Ammon's horn (tissue), 1 donor: ENCODE measurements around the gene ZNHIT1.
A peak's percentile ranks its signal among the peaks of the same experiment; 100 is the strongest.
"Not testable (repeated sequence)": the region's sequence is repeated elsewhere in the genome, so short reads cannot be mapped to it uniquely, and the experiment has no call there.

Experiments used
- DNase-seq: peaks from one replicate; pipeline ENCODE4 v3.0.0-alpha.2; 2016; ENCODE audit warnings: low spot score

ZNHIT1 gene

DNA sequence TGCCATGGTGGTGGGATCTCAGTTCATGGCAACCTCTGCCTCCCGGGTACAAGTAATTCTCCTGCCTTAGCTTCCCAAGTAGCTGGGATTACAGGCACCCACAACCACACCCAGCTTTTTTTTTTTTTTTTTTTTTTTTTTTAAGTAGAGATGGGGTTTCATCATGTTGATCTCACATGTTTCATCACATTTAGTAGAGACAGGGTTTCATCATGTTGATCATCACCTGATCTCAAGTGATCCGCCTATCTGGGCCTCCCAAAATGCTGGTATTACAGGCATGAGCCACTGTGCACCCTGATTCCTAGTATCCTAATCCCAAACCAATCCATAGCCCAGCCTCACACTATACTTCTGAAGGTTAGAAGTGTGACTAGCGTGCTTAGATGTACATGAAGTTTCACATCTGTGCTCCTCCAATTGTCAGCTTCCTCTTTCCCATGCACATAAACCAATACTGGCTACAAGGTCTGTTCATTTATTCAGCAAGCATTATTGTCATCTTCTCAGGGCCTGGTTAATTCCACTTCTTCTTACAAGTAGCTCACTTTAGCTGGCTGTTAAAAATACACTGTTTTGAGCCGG lies 31.0 kb upstream of the ZNHIT1 start:
- no peak for DNase-seq

DNA sequence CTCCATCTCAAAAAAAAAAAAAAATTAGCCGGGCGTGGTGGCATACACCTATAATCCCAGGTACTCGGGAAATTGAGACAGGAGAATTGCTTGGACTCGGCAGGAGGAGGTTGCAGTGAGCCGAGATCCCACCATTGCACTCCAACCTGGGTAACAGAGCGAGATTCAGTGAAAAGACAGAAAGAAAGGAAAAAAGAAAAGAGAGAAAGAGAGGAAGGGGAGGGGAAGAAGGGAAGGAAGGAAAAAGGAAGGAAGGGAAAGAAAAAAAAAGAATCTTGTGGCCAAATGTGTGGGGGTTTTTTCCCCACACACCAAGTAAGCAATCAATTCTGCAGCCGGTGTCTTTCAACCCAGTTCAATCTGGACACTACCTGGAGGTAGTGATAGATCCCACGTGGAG lies 28.9 kb upstream of the ZNHIT1 start:
- no peak for DNase-seq

DNA sequence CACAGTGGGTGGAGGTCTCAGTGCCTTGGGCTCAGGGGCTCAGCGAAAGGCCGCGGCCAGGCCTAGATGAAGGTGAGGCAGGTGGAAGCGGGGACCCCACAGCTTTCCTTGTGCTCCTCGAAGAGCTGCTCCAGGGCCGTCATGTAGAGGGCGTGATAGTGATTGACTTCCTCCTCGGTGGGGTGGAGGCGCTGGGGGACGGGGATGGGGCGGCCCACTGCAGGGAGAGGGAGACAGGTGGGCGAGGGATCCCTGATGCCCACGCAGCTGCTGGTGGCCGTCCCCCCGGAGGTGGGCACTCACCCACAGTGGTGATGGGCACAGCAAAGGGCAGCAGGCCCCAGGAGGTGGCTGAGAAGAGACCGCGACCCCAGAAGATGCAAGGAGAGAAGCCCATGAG lies 22.1 kb upstream of the ZNHIT1 start:
- no peak for DNase-seq

DNA sequence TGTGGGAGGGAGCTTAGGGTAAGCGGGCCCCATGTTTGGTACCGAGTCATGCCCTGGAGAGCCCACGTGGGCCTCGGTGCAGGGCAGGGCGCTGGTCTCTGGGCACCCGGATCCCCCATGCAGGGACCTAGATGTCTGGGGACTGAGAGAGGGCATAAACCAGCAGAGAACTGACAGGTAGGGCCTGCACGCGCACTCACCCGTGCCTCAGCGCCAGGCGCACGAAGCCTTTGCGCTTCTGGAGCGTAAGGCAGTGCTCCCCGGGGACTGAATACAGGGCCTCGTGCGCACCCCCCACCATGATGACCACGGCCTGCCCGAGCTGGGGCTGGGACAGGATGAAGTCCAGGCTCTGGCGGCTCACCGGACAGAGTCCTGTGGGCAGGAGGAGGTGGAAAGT lies 20.0 kb upstream of the ZNHIT1 start:
- no peak for DNase-seq

DNA sequence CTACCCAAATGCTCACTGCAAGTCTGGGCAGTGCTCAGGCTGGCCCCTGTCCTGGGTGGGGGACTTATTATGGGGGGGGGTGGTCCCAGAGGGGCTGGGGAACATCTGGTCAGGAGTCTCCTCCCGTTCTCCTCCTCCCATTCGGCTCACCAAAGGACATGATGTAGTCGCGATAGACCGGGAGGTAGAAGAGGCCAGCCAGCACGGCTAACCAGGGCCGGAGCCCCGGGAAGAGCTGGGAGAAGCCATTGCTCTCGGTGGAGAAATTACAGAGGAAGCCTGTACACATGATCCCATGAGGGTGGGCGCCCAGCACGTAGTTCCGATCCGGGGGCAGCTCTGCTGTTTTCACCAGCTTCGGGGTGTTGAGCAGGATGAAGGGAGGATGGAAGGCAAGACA lies 19.5 kb upstream of the ZNHIT1 start:
- DNase-seq = no peak

DNA sequence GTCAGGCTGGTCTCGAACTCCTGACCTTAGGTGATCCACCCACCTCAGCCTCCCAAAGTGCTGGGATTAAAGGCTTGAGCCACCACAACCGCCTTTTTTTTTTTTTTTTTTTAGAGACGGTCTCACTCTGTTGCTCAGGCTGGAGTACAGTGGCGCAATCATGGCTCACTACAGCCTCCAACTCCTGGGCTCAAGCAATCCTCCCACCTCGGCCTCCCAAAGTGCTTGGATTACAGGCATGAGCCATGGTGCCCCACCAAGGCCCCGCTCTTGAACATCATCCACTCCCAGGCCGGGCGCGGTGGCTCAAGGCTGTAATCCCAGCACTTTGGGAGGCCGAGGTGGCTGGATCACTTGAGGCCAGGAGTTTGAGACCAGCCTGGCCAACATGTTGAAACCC lies 18.4 kb upstream of the ZNHIT1 start:
- DNase-seq = not testable (repeated sequence)

DNA sequence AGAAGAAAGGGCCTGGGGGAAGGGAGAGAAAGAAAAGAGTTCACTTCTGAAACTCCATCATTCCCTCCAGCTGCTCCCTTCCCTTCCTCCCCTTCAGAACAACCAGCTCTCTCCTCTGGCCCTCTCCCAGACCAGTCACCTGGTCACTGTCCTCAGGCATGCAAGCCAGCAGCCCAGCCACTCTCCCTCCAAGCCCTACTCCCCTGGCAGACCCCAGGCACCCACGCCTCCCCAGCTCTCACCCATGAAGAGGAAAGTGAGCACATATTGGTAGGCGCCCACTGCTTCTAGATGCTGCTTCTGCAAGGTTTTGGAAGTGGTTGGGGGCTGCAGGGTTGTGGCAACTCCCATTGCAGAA lies 17.5 kb upstream of the ZNHIT1 start:
- DNase-seq = no peak

DNA sequence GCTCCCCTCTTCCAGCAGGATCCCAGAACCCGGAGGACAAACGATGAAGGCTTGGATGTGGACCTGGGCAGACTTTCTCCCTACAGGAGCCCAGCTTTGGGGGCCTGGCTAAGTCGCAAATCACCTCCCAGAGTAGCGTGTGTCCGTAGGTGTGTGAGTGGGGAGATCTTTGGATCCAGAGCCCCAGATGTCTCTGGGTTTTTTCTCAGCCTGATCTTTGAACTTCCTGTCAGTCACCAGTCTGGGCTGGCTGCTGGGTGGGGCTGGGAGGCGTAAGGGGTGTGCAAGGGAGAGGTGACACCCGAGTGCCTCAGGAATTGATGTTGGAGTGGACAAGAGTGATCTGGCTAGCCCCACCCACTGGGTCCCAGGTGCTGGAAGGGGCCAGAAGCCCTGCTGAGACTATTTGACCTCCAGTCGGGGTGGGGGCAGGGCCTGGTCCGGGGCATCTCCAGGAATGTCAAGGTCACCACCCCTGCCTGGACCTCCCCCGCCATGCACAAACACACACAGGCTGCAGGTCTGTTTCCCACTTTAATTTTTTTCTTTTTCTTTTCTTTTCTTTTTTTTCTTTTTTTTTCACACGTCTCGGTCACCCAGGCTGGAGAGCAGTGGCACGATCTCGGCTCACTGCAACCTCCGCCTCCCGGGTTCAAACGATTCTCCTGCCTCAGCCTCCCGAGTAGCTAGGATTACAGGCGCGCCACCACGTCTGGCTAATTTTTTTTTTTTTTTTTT lies 16.9 kb upstream of the ZNHIT1 start, which contains the start of gene MOGAT3:
MOGAT3 (minus strand) TSS at position 175 of the 738 bp plus-strand sequence. CDS start 182 bp downstream, outside the sequence.
- no peak for DNase-seq

DNA sequence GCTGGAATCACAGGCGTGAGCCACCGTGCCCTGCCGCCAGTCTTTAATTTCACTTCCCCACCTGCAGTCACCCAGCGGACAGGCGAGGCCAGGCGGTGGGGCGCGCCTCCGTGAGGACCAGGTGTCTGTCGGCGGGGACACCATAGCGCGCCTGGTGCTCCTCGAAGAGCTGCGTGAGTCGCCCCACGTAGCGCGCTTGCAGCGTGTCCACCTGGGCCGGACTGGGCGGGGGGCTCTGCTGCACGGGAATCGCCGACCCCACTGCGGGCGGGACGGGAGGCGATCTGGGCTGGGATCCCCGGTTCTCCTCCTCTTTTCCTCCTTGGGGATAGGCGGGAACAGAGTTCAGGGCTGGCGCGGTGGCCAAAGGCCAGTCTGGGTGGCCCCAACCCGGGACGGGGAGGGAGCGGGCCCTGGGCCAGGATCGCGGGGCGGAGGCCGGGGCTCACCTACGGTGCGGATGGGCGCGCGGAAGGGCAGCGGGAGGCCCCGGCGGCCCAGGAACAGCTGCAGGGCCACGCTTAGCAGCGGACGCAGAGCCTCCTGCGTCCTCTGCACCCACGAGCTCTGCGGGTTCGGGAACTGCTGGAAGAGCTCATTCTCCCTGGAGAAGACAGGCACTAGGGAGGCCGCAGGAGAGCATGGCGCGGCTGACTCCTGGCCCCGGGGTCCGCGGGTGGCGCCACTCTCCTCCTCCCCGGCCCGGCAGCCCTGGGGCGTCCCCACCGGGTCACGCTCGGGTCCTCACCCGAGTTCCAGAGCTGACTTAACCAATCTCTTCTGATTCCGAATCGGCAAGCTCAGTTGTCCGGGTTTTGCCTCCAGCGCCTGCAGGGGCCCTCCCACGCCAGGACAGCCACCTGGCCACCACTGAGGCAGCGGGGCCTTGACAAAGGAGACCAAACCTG lies 16.0 kb upstream of the ZNHIT1 start:
- no peak for DNase-seq

DNA sequence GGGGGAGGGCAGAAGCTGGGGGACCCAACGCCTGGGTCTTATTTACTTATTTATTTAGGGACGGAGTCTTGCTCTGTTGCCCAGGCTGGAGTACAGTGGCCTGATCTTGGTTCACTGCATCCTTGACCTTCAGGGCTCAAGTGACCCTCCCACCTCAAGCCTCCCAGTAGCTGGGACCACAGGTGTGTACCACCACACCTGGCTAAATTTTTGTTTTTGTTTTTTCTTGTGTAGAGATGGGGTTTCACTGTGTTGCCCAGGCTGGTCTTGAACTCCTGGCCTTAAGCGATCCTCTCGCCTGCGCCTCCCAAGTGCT lies 15.4 kb upstream of the ZNHIT1 start:
- no peak for DNase-seq

DNA sequence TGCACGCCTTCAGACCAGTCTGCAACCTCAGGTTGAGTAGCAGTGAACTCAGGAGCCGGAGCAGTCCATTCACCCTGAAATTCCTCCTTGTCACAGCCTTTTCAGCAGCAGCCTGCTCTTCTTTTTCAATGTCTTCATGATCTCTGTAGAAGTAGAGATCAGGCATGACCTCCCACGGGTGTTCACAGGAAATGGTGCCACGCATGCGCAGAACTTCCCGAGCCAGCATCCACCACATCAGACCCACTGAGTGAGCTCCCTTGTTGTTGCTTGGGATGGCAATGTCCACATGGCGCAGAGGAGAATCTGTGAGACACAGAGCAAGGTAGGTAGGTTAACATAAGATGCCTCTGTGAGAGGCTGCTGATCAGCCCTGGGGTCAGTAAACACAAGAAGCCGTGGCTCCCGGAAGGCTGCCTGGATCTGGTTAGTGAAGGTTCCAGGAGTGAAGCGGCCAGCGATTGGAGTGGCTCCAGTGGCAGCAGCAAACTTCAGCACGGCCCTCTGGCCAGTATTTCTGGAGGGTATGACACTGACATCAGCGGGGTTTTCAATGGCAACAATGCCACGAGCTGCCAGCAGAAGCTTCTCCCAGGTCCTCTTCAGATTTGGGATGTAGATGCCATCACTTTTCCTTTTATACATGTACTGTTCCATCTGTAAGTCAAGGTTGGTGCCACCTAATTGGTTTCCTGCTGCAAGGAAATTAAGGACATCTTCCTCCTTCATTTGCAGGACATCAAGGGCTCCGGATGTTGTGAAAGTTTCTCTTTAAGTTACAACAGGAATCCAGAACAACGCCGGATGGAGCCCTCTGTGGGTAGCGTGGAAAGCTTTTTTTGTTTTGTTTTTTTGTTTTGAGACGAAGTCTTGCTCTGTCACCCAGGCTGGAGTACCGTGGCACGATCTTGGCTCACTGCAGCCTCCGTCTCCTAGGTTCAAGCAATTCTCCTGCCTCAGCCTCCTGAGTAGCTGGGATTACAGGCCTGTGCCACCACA lies 13.9 kb upstream of the ZNHIT1 start:
- not testable (repeated sequence) for DNase-seq

DNA sequence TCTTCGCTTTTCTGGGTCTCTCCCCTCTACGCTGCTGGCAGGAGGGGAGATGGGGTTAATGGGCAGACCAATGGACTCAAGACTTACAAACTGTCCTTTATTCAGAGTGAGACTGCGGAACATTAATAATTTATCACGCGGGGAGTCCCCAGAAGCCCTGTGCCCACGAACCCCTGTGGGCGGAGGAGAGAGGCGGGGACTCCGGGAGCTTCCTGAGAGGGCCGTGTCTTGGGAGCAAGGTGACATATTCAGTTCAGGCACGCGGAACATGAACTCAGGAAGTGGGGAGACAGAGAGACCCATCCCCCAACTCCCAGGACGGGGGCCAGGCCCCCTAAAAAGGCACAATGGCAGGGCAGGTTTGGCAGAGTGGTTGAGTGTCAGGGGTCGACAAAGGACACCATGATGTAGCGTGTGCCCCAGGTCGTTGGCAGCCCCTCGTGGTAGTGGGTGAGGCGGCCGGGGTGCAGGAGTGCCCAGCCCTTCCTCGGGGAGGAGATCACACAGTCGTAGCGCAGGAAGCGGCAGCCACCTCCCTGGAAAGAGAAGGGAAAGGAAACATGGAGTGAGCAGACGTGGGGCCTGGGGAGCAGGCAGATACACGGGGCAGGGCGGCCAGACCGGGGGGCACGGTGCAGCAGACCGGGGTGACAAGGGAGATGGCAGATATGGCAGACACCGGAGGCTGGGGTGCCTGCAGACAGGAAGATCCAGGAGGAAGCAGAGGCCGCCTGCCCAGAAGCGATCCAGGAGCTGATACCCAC lies 11.9 kb upstream of the ZNHIT1 start:
- DNase-seq = no peak

DNA sequence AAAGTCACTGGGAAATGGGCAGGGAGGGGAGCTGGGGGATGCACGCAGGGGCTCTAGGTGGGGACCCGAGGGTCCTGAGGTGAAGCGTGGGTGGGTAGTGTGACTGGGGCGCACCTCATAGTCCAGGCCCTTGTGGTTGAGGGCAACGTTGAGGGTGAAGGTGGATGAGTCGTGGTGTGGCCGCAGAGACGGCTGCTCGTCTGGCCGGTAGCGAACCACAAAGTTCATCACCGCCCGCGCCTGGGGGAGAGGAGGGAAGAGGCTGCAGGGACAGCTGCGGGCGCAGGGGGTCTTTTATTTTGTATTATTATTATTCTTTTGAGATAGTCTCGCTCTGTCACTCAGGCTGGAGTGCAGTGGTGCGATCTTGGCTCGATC lies 11.3 kb upstream of the ZNHIT1 start:
- DNase-seq = no peak

DNA sequence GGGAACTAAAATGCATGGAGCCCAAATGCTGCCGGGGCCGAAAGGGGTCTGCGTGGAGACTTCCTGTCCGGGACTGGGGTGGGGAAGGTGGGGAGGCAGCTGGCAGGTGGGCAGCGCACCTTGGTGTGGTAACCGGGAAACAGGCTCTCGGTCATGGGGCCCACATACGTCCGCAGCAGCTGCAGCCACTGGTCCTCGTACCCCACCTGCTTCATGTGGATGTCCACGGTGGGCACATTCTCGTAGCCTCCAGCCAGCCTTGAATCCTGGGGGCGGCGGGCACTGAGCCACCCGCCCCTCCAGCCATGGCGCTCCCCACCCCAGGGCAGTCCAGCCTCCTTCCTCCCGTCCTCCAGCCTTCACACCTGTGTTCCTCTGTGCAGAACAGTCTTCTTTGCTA lies 10.5 kb upstream of the ZNHIT1 start:
- no peak for DNase-seq

DNA sequence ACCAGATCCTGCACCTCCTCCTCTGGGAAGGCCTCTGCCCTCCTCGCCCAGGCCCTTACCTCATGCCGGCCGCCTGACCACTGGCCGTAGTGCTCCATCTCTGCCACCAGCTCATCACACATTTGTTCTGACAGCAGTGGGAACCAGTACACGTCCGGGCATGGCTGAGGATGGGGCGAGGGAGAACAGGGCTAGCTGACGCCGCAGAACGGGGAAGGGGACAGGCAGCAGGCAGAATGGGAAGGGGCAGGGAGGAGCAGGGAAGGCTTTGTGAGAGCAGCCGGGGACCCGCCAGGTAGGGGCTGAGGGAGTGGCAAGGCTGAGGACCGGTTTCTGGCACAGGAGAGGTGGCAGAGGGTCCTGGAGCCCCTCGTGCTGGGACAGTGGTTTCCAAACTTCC lies 9.2 kb upstream of the ZNHIT1 start:
- no peak for DNase-seq

DNA sequence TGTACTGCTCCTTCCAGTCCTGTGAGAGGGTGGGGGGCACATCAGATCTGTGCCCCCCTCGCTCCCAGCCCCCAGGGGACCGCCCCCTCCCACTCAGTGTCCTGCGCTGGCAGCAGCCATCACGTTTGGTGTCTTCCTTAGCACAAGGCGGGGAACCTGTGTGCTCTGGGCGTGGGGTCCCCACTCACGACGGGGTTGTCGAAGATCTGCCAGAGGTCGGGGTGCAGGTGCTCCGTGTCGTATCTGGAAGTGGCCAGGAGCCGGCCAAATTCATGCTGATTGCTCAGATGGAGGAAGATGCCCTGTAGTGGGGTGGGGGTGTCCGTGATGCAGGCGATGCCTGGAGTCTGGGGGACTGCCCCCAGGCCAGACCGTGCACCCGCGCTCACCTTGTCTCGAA lies 7.8 kb upstream of the ZNHIT1 start:
- no peak for DNase-seq

DNA sequence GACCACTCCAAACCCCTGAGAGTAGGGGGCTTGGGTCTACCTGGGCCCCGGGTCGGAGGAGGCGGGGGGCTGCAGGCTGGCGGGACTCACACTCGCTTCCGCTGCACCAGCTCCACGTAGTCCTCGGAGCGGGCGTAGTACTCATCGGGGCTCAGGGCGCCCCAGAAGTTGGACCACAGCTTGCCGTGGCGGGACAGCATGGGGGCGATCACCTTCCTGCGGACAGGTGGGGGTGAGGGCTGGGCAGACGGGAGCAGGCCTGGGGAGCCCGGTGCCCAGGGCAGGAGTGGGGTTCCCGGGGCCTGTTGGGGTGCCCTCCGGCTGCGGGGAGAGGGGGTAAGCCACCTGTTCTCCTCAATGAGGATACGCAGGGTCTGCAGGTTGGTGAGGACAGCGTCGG lies 6.5 kb upstream of the ZNHIT1 start:
- DNase-seq = no peak

DNA sequence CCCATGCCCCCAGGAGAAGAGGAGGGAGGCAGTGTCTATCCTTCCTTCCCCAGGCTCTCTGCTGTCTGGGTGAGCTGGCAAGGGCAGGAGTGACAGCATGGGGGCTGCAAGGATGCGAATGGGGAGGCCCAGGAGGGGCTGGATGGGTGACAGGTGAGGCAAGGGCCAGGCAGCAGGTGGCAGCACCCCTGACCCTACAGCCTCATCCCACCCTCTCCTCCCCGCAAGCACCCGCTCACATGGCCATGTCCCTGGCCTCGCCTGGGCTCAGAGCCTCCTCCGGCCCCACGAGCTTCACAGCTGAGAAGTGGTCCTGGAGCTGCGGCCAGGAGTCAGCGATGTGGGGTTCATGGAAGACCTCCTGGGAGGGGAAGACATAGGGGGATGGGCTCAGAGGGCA lies 6.0 kb upstream of the ZNHIT1 start:
- no peak for DNase-seq

DNA sequence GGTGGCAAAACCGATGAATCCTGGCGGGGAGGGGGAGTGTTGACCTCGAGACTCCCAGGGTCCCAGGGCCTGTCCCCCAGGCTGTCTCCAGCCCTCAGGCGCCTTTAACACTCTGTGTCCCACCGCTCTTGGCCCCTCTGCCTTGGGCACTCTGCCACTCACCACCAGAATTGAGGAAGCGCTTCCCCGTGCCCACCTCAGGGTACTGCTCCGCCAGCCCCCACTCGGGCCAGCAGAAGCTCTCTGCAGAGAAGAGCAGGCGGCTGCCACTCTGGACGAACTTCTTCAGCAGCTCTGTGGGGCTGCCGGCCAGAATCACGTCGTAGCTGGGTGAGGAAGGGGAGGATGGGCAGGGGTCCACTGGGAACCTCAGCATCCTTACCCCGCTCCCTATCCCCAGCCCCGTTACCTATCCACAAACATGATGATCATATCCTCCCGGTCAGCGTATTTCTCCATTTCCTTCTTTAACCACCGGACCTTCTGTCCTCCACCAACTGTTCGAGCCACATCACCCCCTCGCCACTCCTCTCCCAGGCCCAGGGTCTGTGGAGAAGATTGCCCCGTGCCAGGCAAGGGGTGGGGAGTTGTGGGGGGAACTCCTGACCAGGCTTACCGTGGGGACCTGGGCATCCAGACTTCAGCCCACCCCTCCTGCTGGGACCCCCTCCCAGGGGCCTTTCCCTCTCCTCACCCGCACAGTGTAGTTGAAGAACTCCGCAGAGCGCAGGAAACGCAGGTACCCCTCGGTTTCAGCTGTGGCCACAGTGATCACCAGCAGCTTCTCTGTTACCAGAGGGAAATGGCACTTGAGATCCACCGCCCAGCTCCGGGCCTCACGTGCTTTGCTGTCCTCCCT lies 1.7 kb upstream of the ZNHIT1 start:
- DNase-seq = no peak

DNA sequence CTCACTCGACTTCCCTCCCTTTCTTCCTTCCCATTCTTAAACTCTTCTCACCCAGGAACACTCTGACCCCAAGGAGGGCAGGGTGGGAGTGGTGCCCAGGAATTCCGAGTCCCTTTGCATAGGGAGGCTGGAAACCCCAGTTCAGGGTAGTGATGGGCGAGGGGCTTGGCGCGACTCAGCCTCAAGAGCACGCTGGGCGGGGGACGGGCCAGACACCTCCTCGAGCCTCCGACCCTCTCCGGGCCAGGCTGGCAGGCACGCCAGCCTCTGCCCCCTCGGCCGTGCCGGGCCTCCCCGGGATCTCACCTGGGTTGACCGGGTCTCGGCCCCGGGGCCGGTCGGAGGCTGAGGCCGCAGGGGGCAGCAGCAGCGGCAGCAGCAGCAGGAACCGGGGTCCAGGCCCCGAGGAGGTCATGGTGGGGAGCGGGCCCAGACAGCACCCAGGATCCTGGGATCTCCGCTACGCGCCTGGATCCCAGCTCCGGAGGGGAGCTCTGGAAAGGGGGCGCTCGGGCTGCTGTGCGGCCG lies 1.0 kb upstream of the ZNHIT1 start:
- DNase-seq = peak; percentile 28
